GM18511 (cell line): ENCODE data around the gene AP3S2.
"Not testable (repeated sequence)": the region's sequence is repeated elsewhere in the genome, so short reads cannot be mapped to it uniquely, and the experiment has no call there.

Source experiments
- ATAC-seq: cut with Tn5 transposase; IDR thresholded peaks from one replicate; pipeline ENCODE4 v1.9.1; 2021; ENCODE audit warnings: mild to moderate bottlenecking, moderate library complexity; ENCODE audit not compliant: unreplicated experiment

Gene AP3S2

DNA sequence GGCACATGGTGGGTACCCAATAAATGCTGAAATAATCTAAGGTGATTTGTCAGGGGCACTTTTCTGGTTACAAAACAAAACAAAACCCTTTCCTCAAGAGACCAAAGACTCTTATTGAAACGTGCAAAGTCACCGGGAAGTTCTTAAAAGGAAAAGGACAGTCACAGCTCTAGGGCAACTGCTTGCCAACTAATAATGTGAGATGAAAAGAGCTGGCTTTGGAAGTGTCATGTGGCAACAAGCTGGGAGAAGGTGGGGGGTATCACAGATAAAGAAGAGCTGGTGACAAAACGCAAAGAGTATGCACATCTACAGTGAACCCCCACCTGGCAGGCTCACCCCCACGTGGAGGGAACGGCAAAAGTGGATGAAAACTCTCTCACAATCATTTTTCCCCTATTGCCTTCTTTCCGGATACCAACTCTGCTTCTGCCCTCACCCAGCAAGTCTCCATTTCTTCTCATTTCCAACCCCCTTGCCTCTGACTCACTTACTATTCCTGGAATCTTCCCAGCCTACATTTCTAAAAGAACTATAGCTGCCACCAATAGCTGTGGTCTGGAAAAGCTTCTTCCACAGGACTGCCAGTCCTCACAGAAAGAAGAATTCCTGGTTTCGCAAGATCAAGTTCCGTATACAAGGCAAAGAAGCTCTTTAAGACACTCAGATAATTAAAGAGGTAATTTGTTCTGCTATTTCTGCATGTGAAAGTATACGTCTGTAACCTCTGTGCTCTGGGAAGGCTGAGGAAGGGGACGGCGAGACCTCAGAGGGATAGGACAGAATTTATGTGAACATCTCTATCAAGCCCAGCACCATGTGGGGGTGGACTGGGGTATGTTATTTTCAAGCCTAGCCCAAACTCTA lies 57.3 kb downstream of the AP3S2 start:
- ATAC-seq: no peak

DNA sequence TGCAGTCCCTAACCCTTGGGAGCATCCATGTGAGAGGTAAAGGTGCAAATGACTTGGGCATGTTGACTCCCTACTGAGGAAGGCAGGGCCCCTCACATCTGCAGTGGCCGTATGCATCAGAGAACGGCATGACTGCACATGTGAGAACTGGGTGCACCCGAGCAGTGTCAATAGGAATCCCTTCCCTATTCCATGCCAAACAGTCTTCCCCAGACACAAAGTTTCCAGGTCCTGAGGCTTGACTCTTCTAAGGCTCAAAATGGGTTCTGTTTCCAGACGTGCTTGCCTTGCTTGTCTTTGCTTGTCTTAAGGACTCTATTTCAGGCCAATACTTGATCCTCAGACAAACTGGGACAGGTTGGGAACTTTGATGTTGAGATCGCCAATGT lies 58.6 kb downstream of the AP3S2 start:
- ATAC-seq: no peak

DNA sequence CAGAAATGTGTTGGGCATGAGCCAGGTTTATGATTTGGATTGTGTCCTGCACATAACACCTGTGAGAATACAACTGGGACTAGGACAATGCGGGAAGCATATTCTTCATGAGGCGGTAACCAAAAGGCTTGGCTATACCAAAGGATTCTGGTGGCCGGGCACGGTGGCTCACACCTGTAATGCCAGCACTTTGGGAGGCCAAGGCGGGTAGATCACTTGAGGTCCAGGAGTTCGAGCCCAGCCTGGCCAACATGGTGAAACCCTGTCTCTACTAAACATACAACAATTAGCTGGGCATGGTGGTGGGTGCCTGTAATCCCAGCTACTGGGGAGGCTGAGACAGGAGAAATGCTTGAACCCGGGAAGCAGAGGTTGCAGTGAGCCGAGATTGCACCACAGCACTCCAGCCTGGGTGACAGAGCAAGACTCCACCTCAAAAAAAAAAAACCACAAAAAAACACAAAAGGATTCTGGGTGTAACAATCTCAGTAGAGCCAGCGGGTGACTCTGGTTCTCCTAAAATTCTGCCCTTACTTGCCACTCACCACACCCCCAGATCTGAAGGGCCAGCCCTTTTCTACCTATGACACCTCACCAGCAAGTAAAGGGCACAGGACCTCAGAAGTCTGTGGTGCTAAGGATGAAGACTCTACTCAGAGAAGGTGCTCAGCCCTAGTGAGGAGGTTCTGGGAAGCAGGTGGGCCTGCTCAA lies 59.2 kb downstream of the AP3S2 start:
- ATAC-seq: not testable (repeated sequence)

DNA sequence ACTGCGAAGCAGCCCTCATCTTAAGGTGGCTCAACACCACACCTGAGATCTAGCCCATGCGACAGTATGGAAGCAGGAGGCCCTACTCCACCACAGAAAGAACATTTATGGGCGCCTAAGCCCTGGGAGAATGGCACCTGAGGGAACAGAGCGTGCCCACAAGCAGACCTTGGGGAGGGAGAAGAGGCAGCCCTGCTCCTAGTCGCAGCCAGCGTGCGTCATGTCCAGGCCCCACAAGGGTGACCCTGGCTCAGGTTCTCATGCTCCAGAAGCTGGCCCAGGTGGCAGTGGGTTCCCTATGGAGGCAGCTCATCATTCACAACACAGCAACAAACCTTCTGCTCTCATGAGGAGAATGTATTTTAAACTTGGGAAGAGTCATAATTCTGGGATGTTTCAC lies 59.8 kb downstream of the AP3S2 start:
- ATAC-seq: no peak

DNA sequence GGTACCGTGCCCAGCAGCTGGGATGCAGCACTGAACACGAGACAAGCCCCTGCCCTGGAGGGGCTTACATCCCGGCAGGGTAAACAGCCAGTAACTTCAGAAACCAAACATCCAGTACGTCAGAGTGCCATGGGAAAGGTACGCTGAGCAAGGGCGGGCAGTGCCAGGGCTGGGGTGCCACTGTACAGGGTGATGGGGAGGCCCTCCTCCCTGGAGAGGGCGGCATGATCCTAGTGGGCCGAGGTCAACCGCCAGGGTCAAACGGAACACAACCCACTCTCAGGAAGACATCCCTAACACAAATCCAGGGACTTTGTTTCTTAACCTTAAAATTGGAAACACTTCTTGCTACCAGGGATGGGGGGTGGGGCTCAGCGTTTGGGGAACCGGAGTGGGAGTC lies 63.2 kb downstream of the AP3S2 start:
- ATAC-seq: no peak

DNA sequence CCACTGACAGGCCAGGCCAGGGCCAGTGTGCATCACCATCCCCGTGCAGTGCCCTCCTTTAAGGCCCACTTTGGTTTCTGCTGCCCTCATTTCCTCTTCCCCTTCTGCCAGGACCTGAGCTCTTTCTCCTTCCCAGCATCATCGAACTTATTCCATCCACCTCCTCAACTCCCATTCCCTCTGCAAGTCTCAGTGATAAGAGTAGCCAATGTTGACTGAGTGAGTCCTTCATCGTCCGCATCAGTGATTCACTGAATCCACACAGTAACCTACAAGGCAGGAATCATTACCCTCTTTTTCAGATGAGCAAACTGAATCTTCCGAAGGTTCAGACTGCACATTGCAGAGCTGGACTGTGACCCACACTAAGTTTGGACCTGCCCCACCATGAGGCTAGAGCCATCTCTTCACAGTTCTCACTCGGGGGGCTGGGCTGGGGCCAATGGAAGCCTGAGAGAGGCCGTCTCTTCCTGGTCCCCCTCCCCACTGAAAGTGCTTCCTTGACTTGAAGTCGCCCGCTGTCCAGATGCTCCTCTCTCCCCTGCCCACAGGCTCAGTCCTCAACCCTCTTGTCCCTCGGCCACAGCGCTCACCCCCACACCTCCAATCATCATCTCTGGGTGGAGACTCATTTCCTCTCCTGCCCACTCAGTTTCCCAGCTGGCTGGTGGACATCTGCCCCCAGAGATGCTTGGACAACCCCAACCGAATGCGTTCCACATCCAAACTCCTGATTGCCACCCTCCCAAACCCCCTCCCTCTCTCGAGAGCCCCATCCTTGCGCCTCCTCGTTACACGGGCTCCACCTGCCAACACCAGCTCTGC lies 64.0 kb downstream of the AP3S2 start:
- ATAC-seq: no peak

DNA sequence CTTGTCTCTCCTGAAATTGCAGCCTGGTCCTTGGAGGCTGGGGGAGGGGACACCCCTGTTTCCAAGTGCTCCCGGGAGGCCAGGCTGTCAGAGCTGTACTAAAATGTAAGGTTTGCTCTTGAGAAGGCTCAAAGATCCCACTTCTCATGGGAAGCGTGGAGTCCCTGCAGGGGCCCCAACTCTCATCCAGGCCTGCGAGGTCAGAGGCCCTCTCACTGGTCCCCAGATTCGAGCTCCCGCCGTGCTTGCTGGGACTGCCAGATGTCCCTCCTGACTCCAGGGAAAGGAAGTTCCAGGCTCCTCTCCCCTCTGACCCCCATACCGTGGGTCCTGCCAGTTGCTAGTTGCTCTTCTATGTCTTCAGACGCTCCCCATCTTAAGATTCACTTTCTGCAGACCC lies 64.6 kb downstream of the AP3S2 start:
- ATAC-seq: no peak

DNA sequence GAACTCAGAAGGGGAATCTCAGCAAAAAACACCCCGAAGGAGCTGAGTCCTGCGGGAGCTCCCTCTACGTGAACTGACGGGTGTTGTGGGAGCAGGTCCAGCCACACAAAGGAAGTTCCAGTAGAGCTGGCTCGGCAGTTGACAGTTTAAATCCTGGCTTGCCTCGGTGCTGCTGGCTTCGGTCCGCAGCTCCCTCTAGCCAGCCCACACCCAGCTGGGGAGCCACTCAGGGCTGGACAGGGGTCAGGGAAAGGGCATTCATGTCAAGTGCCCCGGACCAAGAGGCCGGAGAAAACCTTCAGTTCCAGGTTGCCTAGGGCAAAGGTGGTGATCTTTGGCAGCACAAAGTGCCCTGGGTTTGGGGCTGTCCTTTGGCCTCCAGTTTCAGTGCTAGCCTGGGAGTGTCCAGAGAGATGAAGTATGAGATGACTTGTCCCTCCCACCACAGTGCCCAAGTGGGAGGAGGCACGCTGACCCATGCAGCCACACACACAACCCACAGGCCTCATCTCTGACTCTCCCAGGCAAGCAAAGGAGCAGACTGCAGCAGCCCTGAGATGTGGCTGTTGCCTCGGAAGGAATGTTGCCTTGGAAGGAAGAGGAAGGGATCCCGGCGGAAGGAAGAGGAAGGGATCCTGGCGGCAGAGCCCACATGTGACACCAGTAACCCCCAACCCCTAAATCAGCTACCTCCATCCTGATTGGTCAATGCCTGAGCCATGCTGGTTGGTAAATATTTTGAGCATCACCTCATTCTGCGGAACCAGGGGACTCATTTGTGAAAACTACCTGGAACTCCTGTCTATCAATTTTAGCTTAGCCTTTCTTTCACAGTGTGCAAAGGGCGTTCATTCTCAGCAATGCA lies 65.3 kb downstream of the AP3S2 start:
- ATAC-seq: no peak

DNA sequence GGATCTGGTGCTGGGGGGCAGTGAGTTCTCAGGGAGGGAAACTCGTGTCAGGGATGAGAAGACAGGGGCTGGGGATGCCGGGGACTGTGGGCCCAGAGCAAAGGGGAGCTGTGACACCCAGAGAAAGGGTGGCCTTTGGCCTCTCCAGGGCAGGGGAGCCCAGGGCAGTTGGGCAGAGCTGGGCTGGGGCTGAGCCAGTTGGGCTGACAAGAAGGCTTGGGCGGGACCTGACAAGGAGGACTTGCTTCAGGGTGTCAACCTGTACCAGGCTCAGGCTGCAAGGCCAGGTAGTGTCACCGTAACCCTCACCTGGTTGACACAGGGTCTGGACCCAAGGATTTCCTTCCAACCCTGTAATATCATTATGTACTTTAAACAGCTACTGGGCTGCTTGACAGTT lies 66.0 kb downstream of the AP3S2 start:
- ATAC-seq: no peak

DNA sequence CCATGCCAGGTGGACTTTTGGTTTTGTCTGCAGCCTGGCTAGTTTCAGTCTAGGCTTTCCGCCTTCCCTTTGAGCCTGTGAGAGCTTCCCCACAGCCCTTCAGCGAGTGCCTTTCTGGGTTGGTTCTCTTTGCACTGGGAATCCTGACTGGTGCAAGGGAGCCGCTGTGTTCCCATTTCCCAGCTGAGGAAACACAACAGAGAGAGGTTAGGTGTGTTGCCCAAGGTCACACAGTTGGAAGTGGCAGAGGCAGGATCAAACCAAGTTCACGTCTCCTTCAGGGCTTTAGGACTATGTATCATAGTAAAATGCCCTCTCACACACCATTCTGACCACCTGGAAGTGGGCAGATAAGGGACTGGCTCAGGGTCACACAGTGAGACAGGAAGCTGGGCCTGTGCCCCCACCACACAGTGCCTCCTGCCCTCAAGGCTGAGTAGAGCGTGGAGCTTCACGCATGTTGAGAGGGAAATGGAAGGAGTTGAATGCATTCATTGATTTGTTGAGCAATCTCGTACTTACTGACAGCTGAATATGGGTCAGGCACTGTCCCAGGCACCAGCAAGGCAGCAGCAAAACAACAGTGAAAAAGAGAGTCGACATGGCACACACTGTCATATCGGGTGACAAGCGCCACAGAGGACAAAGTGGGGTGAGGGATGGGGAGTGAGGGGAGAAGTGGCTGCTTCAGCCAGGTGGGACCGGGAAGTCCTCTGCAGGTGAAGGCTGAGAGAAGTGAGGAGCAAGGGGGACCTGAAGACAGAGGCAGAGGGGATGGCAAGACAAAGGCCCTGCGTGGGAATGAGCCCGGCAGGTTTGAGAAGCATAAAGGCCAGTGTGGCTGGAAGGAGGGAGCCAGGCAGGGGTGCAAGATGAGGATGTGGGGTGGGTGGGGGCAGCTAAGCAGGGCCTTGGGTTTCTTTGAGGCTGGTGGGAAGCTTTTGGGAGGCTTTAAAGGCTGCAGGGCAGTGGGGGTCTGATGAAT lies 66.8 kb downstream of the AP3S2 start:
- no peak for ATAC-seq

DNA sequence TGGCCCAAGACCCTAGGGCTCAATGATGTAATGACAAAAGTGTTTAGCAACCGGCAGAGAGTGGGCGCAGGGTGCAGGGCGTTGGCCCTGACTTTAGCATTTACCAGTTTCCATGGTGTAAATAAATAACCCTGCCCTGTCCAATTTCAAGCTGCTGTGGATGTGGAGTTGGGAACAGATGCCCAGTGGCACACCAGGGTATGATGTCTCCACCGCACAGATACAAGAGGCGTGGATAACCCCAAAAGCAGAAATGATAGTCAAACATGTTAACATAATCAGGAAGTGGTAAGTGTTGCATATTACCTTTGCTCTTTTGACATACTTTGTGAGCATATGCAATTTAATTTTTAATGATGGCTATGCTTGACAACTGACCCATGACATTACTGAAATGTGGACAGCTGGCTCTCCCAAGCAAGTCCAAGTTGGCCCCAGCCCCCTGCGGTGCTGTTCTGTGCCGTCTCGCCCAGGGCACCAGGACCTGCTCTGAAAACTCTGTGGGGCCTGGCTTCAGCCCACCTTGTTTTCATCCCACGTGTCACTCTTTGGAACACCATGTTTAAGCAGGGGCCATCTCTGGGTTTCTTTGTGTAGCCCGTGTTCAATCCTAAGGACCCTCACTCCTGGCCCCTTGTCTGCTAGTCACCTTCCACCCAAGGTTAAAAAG lies 68.4 kb downstream of the AP3S2 start:
- ATAC-seq: no peak

DNA sequence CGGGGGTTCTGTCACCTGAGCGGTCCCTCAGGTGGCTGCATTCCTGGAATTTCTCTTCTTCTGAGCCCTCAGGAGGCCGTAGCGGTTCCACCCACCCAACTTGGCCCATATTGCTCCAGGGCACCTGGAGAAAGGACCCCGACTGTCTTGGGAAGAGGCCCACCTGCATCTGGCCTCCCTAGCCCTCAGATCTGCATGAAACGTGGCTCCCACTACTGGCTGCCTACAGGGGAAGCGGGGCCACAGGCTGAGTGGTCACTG lies 69.3 kb downstream of the AP3S2 start:
- no peak for ATAC-seq

DNA sequence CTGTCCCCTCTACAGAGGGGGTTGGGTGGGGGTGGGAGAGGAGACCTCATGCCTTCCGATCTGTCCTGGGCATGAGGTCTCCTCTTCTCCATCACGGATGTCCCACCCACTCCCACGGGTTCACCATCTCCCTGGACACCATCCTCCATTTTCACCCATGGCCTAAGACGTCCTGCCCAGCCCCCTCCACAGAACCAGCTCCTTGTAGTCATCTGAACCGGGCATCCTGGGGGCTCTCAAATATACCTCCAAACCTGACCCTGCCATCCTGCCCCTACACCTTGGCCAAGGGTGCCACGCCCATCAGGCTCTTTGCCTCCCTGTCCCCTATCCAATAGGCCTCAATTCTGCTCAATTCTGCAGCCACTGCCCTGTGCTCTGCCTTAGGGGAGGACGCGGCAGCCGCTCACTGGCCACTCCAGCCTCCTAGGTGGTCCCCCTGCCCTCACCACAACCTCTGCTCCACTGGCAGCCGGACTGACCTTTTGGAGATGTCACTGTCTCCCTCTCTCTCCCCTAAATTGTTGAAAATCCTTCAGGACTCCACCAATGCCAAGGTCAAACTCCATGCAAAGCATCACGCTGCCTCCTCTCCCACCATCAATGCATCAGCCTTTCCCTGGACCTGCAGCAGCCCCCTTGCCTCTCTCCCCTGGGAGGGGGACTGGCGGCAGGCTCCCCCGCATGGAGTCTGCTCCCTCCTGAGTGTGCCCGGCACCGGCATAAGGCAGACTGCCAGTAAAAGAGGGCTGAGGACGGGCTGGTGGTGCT lies 69.8 kb downstream of the AP3S2 start:
- no peak for ATAC-seq

DNA sequence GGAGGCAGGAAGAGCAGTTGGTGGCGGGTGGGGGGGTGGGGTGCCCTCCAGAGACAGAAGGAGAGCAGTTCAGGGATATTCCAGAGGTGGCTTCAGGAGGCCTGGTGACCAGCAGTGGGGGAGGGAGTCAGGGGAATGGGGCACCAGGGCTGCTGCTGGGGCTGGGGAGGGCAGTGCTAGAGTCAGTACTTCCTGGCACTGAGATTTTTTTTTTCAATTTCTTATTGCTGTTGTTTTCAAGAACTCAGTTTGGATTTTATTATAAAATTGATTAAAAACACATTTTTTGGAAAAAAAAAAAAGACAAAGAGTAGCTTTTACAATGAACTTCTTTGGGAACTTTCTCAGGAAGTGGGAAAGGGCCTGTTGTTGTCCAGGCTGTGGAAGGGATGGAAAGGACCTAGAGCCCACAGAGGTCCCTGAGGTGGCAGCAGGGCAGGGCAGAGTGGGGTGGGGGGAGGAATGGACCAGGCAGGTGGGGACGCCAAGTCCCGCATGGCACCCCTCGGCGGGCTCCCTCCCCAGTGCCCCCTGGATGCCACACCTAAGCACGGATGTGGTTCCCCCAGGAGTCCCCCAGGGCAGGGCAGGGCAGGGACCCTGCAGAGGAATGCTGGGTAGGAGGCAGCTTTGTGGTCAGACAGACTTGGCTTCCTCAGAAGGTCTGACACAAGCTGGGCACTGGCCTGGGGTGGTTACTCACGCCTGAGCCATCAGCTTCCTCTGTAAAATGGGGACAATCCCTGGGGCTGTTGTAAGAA lies 70.7 kb downstream of the AP3S2 start:
- ATAC-seq: no peak

DNA sequence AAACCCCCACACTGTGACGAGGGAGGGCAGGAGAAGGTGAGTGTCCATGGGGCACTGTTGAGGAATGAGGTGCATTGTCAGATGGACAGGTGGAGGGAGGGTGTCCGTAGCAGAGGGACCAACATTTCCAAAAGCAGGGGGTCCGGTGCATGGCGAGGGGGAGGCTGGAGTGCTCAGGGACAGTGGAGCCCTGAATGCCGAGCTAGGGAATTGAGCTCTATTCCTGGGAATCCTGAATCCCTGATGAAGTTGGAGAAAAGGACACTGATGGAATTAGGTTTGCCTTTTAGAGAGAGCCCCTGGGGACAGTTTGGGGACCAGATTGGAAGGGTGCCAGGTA lies 71.2 kb downstream of the AP3S2 start:
- no peak for ATAC-seq

DNA sequence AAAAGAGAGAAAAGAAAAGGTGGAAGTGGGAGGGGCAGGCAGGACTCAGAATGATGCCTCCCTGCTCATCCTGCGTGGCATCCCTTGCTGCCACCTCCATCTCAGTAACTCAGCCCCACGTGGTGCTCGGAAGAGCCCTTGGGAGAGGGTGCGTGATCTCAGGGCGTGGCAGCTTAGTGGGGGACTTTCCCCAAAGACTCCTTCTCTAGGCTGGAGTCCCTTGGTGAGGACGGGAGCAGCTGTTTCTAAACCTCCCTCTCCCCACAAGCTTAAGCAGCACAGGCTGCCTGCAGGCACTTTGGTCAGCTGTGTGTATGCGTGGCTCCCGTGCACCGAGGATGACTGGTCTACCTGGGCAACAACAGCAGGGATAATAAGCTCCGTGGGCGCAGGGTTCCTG lies 71.8 kb downstream of the AP3S2 start:
- no peak for ATAC-seq

DNA sequence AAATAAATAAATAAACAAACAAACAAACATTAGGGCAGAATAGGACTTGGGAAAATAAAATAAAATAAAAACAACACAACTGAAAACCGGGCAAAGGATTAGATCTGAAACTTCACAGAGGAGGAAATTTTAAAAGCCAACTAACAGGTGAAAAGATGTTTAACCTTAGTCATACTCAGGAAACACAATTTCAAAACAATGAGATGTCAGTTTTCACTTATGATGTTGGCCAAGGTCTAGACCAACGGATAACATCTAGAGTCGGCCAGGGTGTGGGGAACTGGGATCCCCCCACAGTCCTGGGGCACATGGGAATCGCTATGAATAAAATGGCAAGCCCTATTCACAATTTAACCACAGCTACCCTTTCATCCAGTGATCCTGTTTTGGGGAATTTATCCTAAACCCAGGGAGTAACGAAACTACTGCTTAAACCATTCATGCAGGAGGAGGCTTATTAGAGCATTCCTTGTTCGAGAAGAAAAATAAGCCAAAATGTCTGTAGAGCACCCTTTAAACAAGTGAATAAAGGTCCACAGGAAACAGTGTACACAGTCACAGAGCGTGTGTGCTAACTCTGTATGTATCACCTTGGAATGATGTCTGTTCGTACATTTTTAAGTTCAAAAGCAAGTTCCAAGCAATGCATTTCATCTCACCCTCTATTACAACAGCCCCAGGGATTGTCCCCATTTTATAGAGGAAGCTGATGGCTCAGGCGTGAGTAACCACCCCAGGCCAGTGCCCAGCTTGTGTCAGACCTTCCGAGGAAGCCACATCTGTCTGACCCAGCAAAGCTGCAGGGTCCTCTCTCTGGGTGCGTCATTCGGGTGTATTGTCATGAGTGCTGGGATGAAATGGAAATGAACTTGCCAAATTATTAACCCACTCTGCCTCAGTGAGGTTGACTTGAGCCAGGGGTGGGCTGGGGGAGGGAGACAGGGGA lies 72.9 kb downstream of the AP3S2 start:
- ATAC-seq: no peak
